ENCODE results near the gene SLC1A7. TPM values are rescaled to one million over a fixed set of nuclear protein-coding genes. Genes with fewer than 3 reads are reported as not detected.

The SLC1A7 gene
- total RNA-seq, 1 donor from 2014 or later, result 0.42 TPM

DNA sequence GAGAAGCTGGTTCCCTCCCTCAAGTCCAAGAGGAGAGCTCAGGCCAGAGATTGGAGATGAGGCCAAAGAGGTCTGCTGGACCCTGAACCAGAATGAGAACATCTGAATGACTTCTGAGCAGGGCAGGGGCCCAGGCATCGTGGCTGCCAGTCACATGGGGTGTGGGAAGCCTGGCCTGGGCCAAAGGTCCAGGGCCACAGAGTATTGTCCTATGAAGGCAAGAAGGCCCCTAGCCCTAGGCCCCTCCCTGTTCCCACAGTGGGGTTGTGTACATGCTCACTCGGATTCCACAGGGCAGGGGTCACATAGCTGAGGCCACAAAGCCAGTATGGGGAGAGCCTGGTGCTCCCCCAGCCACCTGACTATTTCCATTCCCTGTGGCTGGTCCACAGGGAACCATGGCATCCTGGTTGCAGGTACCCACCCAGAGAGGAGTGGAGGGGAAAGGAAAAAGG, 18.5 kb upstream of the SLC1A7 start:
- no peak for DNase-seq (ENCODE audit: low spot score)

DNA sequence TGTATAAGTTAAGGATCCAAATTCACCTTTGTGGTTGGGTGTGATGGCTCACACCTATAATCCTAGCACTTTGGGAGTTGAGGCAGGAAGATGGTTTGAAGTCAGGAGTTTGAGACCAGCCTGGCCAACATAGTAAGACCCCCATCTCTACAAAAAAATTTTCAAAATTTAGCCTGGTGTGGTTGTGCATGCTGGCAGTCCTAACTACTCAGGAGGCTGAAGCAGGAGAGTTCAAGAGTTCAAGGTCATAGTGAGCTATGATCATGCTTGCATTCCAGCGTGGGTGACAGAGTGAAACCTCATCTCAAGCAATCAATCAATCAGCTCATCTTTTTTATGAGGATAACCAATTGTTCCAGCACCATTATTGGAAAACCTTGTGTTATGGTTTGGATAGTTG, 16.5 kb upstream of the SLC1A7 start:
- no peak for DNase-seq (ENCODE audit: low spot score)

DNA sequence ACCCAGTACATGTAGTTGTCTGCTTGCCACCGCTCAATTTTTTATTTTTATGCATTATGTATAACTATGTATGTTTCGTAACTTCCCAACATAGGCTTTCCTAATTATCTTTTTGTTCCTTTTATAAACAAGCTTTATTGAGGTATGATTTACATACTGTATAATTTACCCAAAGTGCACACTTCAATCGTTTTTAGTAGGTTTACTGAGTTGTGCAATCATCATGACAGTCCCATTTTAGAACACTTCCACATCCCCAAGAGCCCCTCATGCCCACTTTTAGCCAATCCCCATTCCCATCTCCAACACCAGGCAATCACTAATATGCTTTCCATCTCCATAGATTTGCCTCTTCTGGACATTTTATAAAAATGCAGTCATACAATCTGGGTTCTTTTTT, 14.3 kb upstream of the SLC1A7 start:
- DNase-seq (ENCODE audit: low spot score), result no peak

DNA sequence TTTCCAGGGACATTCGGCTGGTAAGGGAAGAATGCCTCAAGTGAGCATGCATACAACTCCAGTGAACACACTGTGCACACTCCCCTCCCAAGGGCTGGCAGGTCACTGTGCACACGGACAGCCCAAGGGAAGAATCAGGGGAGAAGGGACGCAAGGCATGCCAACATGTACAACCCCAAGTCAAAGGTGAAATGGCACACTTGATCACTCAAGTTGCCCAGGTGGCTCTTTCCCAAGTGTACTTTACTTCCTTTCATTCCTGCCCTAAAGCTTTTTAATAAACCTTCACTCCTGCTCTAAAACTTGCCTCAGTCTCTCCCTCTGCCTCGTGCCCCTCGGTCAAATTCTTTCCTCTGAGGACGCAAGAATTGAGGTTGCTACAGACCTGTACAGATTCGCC, 13.5 kb upstream of the SLC1A7 start:
- DNase-seq (ENCODE audit: low spot score), result no peak

DNA sequence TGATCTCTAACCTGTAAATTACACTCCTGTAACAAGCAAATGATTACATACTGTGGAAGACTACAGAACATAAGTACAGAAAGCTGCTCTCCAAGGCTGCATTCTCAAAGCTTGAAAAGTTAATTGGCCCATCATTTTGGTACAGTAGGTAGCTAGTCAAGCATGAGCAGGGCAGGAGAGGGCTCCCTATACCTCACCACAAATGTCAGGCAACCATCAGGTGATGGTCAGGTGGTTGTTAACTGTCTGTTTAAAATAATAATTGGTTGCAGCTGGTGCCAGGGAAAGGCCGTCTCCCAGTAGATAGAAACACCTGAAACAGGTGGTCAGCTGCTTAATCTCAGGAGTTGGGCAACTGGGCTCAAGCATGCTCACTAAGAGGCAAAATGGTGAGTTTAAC, 13.1 kb upstream of the SLC1A7 start:
- DNase-seq (ENCODE audit: low spot score), result no peak

DNA sequence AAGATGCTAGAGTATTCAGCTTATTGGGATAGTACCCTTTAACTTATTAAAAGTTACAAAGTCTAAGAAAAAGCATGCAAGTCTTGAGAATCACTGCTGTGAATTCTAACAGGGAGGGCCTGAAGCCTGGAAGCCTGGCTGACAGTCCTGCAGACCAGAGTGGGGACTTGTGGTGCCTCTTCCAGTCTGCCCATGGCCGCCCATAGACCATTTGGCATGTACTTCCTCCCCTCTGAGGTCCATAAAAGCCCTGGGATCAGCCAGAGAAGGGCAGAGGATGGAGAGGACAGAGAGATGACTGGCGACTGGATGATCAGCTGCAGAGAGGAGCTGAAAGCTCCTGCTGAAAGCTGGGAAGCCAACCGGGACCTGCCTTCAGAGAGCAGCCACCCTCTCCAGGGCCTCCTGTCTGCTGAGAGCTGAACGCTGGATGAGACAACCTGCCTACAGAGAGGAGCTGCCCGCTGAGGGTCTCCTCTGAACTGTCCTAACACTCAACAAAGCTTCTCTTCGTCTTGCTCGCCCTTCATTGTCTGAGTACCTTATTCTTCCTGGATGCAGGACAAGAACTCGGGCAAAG, 12.5 kb upstream of the SLC1A7 start:
- DNase-seq (ENCODE audit: low spot score), result no peak

DNA sequence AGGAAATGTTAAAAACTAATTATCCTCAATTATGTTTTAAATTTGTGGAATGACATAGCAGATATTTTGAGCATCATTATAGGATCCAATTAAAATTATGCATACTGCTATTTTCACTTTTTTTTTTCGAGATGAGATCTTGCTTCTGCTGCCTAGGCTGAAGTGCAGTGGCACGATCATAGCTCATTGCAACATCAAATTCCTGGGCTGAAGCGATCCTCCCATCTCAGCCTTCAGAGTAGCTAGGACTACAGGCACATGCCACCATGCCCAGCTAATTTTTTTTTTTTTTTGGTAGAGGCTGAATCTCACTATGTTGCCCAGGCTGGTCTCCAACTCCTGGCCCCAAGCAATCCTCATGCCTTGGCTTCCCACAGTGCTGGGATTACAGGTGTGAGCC, 11.3 kb upstream of the SLC1A7 start:
- no peak for DNase-seq (ENCODE audit: low spot score)

DNA sequence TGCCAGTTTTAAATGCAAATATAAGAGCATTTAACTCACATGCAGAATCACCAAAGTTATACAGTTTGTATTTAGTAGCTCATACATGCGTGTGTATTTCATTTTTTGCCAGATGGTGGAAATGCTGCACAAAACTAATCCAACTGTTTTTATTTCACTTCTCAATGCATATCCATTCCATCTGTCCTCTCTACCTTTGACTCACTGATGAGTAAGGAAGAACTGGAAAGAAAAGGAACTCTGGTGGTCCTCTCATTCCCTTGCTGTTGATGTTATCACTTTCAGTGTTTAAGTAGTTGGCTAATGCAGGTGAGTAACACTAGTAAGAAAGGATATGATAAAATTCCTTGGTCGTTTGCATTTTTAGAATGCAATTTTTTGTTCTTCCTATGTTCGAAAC, 5.7 kb upstream of the SLC1A7 start:
- DNase-seq (ENCODE audit: low spot score), result no peak

DNA sequence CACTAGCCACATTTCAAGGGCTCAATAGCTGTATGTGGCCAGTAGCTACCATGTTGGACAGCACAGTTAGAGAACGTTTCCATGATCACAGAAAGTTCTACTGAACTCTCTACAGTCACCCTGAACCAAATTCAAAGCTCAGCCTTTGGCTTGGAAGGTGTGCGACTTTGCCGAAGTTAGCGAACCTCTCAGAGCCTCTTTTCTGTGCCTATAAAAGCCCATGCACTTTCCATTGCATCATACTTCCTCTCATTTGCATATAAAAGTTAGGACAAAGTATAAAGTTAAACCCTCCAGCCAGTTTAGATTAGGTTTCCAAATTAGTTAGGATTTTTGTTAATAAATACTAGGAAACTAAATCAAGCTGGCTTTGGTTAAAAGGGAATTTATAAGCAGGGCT, 4.7 kb upstream of the SLC1A7 start:
- DNase-seq (ENCODE audit: low spot score), result no peak

DNA sequence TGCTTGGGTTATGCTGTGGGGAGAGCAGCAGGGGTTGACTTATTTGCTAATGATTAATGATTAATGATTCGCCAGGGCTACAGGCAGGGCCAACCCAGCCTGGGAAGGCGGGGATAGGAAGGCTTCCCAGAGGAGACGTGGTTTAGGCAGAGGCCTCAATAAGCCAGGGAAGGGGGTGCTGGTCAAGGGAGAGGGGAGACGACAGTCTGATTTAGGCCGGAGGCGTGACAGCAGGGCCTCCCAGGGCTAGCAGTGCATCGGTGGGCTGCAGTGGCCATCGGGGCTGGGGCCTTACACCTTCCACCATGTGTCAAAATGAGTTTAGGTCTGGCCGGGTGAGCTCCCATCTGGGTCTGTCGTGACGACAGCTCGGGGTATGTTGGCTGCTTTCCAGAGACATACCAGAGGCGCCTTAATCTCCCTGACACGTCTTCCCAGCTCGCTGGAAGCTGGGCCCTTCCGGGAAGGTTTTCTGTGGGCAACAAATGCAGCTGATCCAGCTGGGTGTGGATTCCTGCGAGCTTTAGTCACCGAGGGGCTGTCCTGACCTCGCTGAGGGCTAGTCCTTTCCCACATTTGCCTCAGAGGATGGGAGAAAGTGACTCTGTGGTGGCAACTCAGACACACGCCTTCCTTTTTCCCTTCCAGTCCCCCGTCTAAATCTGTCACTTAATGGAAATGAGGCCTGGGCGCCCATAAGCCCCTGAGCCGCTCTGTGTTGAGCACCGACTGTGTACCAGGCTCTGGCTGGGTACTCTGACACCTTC, 3.7 kb upstream of the SLC1A7 start:
- DNase-seq (ENCODE audit: low spot score), result no peak

DNA sequence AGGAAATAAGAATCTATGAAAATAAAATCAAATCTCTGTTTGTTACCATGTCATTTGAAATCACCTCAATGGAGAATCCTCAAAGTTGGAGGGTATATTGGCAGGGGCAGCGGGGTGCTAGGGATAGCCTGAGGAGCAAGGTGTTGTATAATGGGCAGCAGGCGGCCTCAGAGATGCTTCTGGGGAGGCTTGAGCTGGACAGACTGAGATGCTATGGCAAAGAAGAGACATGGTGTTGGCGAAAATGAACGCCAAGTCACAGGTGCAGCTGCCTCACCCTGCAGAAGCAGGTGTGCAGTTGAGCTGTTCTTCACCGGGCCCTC, 3.1 kb upstream of the SLC1A7 start:
- no peak for DNase-seq (ENCODE audit: low spot score)

DNA sequence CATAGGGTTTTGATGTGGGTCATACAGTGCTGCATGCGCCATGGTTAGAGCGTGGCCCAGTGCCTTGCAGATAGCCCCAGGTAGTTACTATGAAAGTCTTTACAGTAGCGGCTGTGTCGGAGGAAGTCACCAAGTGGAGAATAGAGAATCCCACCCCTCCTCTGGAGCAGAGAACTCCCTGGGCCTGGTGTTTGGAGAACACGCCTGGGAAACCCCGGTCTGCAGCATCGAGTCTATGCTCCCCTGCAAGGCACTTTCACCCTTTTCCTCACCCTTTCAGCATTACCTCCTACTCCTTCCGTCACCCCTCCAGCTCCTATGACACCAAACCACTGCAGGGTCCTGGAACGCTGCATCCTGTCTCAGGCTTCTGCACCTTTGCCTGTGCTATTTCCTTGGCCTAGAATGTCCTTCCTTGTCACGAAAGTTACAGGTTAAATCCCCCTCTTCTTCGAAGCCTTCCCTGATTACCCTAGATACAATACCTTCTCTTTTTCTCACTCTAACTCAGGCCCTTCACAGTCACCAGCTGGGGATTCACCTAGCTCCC, 2.7 kb upstream of the SLC1A7 start:
- DNase-seq (ENCODE audit: low spot score), result no peak

DNA sequence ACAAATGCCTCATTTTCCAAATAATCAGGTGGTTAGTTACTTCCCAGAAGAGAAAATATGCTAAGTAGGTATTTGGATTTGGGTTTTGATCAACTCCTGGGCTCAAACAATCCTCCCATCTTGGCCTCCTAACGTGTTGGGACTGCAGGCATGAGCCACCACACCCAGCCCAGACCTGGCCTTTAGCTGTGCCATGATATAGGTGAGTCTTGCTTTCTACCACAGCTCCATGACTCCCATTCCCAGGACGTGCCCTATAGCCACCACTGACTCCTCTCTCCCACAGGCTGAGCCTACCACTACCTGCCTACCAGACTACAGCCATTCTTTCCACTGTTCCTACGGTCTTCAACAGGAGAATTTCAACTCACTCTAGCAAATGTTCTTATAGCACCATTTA, 1.8 kb upstream of the SLC1A7 start:
- DNase-seq (ENCODE audit: low spot score), result no peak

DNA sequence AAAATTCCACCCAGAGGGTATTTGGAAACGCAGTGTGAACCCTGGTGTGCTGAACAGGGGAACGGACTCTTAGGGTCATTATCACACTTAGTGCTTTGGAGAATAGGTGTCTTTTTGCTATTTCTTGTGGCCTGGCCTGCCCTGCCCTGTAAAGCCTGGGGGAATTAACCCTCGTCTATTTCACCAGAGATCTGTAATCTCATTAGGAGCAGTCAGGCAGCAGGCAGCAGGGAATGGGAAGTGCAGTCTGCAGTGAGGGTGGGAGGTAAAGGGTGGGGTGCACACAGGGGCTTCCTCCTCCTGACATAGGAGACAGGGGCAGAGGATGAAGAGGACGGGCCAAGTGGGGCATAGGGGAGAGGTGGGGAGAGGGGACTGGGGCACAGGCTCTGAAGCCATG, 1.1 kb upstream of the SLC1A7 start:
- no peak for DNase-seq (ENCODE audit: low spot score)

DNA sequence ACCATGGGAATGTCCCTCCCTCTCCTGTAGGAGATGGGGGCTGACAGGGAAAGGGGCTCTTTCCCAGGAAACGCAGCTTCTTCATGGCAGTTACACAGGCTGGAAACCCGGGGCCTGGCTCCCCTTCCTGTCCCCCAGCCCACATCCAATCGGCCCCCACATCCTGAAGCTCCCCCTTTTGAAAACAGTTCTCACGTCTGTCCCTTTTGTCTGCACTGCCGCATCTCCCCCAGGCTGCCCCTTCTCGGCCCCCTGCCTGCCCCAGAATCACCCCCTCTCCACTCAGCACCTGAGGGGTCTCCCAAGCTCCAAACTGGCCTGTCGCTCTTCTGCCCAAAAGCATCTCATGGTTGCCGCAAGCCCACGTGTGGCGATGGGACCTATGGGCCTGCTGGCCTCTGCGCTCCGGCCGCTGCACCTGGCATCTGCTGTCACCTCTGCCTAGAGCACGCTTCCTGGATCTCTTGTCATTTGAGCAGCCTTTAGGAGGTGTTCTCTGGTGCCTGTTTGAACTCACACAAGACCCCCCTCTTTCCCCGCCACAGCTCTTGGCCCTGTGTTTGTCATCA, 867 bp downstream of the SLC1A7 start:
- DNase-seq (ENCODE audit: low spot score), result peak; percentile 67

DNA sequence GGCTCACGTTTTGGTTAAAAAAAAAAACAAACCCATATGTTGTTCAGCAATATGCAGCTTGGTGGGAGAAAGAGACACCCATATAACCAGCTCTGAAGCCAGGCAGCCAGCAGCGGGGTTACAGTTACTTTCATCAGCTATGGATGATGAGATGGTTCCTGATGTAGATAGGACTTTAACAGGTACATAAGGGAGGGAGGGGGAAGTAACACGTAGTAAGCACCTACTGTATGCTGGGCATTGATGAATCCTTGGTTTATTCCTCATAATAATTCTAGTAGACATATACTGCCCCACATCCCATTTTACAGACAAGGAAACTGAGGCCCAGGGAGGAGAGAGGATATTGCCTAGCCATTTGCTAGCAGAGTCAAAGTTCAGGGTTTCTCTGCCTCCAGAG, 2.0 kb downstream of the SLC1A7 start:
- peak; percentile 33 for DNase-seq (ENCODE audit: low spot score)

DNA sequence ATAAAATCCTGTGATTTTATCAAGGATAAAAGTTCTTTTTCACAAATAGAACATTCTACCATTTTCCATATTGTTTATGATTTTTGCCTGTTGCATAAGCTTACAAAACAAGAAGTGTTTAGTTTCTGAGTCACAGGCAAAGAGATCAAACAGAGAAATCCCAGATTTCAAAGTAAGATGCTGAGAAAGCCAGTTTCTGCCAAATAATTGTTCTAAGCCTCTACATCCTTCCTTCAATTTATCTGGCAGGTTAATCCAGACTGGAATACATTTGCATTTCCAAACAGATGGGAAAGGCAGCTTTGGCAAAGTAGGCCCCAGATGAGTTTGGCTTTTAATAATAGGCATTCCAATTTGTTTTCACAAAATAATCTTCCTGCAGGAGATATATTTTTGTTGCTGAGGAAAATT, 2.5 kb downstream of the SLC1A7 start:
- DNase-seq (ENCODE audit: low spot score), result no peak

DNA sequence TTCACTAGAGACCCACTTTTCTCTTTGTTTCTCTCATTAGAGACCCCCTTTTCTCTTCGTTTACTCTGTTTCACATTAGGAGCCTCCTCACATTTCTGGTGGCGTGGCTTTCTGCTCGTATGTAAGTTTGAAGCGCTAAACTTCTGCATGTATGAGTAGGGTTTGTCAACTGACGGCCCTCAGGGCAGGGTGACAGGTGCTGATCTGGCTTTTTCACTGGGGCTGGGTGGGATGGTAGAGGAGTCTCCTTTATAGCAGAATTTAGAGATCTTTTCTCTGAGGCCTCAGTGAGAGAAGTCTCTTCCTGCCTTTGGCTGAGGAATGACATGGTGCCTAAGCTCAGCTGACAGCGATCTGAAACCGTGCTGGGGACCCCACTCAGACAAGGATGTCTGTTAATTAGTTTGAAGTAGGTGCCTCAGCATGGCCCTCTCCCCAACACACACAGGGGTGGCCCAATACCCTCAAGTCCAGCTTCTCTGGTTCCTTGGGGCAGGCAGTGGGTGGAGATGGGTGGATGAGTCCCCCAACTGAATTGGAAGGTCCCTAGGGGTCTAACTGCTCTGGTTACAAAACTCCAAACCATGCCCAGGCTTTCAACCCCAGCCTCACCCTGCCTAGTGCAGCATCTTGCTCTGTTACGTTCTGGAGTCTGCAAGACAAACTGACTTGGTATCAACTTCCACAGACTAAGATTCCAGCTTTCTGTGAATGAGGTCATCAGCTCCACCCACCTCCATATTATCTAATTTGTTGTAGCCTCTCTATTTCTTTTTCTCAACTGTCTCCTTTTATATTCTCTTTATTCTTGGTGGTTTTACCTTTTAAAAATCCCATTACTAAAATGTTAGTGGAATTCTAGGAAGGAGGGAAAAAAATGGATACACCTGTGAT, 3.2 kb downstream of the SLC1A7 start:
- peak; percentile 47 for DNase-seq (ENCODE audit: low spot score)

DNA sequence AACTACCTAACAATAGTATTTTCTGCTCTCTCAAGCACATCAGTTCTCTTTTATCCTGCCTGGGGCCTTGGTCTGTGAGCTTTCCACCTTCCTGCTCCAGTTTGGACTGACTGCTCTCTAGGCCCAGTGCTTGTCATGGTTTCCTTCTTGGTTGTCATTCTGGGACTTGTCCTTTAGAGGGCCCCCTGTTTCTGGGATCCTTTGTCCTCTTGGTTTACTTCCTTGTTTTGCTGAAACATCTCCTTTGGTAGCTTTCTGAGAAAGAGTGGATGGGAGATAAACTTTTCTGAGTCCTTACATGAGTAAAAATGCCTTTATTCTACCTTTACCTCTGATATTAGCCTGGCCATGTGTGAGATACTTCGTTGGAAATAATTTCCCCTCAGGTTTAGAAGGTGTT, 4.7 kb downstream of the SLC1A7 start:
- peak; percentile 18 for DNase-seq (ENCODE audit: low spot score)

DNA sequence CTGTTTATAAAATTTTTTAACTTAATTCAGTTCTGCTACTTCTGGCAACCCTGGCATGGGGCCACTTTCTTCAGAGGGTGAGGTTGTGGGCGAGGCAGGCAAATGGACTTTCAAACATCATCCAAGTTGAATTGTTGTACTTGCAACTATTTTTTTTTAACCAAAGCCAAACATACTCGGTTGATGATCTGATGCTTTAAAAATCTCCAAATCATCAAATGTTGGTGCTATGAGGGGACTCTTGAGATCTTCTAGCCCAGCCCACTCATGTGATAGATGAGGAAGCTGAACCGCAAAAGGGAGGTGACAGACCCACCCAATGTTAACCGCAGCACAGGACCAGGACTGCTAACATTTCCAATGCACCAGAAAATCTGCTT, 6.7 kb downstream of the SLC1A7 start:
- peak; percentile 2 for DNase-seq (ENCODE audit: low spot score)

DNA sequence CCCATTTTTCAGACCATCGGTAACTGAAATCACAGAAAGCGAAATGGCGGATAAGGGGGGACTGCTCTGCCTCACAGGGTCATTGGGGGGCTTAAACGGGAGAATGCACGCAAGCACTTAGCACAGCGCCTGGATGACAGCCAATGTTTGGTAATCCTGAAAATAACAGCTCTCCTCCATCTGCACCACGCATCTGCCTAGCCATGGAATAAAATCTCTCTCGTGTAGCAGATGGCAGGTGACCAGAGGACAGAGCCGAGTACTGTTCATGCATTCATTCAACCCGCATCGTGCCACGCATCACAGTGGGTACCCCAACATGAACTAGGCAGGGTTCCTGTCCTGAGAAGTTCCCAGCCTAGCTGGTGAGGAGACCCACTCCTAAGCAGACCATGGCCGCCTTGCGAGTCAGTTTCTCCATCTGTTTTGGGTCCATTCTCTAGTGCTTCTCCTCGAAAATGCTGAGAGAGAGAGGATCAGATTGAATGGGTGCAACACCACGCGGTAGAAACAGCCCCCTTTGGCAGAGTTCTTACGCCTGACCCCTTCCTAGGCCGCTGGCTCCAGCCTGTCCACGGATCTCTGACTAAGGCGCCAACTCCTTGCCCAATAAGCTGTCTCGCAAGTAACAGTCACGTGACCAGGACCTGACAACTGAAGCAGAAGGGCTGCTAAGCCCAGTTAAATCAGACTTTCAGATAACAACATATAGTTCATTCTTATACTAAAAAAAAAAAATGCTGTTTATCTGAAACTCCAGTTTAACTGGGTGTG, 7.3 kb downstream of the SLC1A7 start:
- peak; percentile 78 for DNase-seq (ENCODE audit: low spot score)
